Dermis blood vessel endothelial cell (primary cell): ENCODE data around the gene ORC3. TPM values are rescaled to one million over a fixed set of nuclear protein-coding genes. Genes with fewer than 3 reads are reported as not detected.
"Not testable (repeated sequence)": the region's sequence is repeated elsewhere in the genome, so short reads cannot be mapped to it uniquely, and the experiment has no call there.

Source experiments
- DNase-seq: peaks from one replicate; pipeline ENCODE4 v3.0.0; 2010
- total RNA-seq: library from RNA; depleted of rRNA; stranded (reverse); fragments of >200 nt; gene quantifications from 2 replicates; pipeline ENCODE4 v1.2.3, GENCODE V29; 2014

ORC3 gene
- total RNA-seq, 1 donor from 2014 or later = 12.9 TPM

- DNase-seq = peak; percentile 36
Measured at GRCh38 chr6:87698547-87699006, 108.6 kb downstream of the ORC3 start.

- DNase-seq = peak; percentile 10
Measured at GRCh38 chr6:87699576-87699975, 109.6 kb downstream of the ORC3 start.

GRCh38 chr6:87700397-87701343 lies 110.7 kb downstream of the ORC3 start:
- peak; percentile 78 for DNase-seq

GRCh38 chr6:87701344-87701675 lies 111.4 kb downstream of the ORC3 start:
- no peak for DNase-seq

GRCh38 chr6:87701676-87702588 lies 112.0 kb downstream of the ORC3 start, which contains the start of gene AKIRIN2:
TSS of gene AKIRIN2 (minus strand) at chr6:87702233. CDS start at chr6:87701684, 549 bp downstream.
- peak; percentile 99 for DNase-seq

GRCh38 chr6:87702589-87702945 lies 112.6 kb downstream of the ORC3 start:
- peak; percentile 55 for DNase-seq

- DNase-seq = not testable (repeated sequence)
Measured at GRCh38 chr6:87703039-87703438, 113.1 kb downstream of the ORC3 start.

- DNase-seq = no peak
Measured at GRCh38 chr6:87705070-87705691, 115.2 kb downstream of the ORC3 start.

- DNase-seq = no peak
Measured at GRCh38 chr6:87706187-87706966, 116.4 kb downstream of the ORC3 start.

- DNase-seq = not testable (repeated sequence)
Measured at GRCh38 chr6:87708581-87709427, 118.9 kb downstream of the ORC3 start.

- no peak for DNase-seq
Measured at GRCh38 chr6:87710090-87710489, 120.2 kb downstream of the ORC3 start.

- not testable (repeated sequence) for DNase-seq
Measured at GRCh38 chr6:87712713-87713112, 122.8 kb downstream of the ORC3 start.

GRCh38 chr6:87714093-87714842 lies 124.3 kb downstream of the ORC3 start:
- DNase-seq = peak; percentile 41

Other genes starting within 250 kb of the ORC3 start
- 1.0 and 1.9 TPM in 2 replicates for gene C6orf163, start 245.3 kb upstream of the ORC3 start, total RNA-seq
- 0.19 and 0.51 TPM in 2 replicates for gene CFAP206, start 182.2 kb upstream of the ORC3 start, total RNA-seq
- 26.2 and 31.2 TPM in 2 replicates for gene SLC35A1, start 117.2 kb upstream of the ORC3 start, total RNA-seq
- 31.7 and 38.3 TPM in 2 replicates for gene RARS2, start 148 bp upstream of the ORC3 start, total RNA-seq
- 15.1 and 22.2 TPM in 2 replicates for gene AKIRIN2, start 112.1 kb downstream of the ORC3 start, total RNA-seq